NCI-H2107 treated with DMSO at 0.1 percent for 48 hours (cell line): Measurements from ENCODE around the gene STX8.

Experiments
- DNase-seq: peaks from one replicate; lab custom pipeline; 2025; ENCODE audit not compliant: unreplicated experiment; lab: John Stamatoyannopoulos, UW

Gene STX8

DNA sequence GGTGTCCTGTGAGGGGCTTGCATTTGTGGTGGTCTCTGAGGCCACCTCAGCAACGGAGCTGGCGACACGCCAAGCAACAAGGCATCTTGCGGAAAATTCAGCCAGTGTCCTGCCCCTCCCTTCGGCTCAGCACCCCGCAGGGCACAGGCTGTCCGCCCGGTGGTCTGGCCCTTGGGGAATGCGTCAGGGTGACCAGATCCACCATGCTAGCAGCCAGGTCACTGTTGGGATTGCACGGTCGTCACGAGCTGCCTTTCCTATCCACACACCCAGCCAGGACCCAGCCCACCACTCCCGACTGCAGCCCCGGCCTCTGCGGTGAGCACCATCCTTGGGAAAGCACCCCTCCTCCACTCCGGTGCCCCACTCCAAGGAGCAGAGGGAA lies 333.1 kb downstream of the STX8 start:
- DNase-seq = no peak

GRCh38 chr17:9241774-9242496 lies 333.7 kb downstream of the STX8 start:
- no peak for DNase-seq

DNA sequence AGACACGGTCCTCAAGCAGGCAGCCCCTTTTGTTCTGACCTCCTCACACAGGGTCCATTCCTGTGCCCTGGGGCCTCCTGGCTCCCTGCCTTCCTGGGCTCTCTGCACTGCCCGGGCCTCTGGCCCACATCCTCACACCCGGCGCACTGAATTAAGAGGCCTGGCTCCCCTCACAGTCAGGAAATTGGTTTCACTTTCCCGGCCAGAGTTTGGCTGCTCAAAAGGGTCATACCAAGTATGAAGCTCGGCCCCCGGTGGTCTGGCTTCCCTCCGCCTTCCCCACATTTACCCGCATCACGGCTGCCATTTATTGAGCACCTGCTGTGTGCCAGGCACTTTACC lies 334.3 kb downstream of the STX8 start:
- DNase-seq = no peak

GRCh38 chr17:9240659-9241370 lies 334.8 kb downstream of the STX8 start:
- DNase-seq = no peak

- DNase-seq = no peak
Observed at GRCh38 chr17:9239793-9240658, 335.6 kb downstream of the STX8 start.

GRCh38 chr17:9239246-9239792 lies 336.3 kb downstream of the STX8 start:
- DNase-seq = no peak

DNA sequence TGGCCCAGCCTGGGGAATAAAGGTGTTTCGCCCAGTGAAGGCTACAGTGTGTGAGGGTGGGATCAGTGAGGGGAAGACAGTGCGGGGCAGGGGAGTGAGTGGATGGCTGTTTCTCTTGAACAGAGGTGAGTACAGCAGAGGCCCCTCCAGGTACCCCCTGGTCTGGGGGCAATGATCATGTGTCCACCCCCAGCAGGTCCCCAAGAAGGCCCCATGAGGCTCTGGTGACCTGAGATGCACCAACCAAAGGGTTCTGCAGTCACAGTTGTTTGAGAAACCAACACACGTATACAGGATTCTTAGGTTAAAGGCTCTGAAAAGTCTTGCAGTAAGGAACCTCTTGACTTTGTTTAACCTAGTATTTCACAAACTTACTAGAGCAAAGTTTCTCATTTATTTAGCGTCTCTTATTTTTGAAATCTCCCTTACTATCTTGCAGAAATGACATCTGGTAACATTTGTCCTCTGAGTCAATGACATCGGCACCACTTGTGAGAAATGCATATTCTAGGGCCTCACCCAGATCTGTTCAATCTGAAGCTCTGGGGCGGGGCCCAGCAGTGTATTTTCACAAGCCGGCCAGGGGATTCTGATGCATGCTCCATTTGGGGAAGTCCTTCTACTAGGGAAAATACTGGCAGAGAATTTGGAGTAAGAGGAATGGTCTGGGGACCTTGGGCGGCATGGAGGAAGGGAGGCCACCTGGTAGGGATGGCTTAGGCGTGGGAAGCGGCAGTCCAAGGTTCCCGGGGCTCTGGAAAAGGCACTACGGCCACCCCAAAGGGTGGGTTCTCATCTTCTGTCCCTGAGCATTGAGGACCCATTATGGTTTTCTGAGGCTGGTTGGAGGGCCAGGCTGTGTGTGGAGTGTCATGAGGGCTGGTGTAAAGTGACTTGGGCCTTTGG lies 337.0 kb downstream of the STX8 start:
- no peak for DNase-seq

DNA sequence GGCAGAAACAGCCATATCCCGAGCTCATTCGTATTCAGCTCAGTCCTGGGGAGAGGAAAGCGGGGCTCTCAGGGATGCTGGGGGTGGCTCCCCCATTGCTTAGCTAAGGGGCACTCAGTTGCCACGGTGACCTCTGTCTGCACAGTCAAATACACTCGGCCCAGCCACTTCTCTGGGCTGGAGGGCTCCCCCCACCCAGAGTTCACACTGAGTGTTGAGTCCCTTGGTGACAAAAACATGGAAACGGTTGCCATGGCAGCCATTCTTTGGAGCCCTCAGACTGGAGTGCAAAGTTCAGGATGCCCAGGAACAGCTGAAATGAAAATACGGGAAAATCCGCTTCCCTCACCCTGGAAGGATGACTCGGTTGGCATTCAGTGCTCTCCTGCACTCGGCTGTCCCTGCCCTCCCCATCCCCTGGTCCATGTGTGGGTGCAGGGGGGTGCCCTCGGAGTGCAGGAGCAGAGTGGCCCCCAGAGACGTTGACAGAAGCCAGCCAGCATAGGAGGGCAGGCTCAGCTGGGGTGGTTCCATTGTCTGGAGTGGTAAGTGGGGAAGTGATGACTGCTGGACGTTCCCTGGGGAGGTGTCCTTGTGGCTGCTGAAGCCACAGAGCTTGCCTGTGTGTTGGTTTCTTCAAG lies 337.8 kb downstream of the STX8 start:
- no peak for DNase-seq

- DNase-seq = no peak
Observed at GRCh38 chr17:9237053-9237410, 338.6 kb downstream of the STX8 start.

DNA sequence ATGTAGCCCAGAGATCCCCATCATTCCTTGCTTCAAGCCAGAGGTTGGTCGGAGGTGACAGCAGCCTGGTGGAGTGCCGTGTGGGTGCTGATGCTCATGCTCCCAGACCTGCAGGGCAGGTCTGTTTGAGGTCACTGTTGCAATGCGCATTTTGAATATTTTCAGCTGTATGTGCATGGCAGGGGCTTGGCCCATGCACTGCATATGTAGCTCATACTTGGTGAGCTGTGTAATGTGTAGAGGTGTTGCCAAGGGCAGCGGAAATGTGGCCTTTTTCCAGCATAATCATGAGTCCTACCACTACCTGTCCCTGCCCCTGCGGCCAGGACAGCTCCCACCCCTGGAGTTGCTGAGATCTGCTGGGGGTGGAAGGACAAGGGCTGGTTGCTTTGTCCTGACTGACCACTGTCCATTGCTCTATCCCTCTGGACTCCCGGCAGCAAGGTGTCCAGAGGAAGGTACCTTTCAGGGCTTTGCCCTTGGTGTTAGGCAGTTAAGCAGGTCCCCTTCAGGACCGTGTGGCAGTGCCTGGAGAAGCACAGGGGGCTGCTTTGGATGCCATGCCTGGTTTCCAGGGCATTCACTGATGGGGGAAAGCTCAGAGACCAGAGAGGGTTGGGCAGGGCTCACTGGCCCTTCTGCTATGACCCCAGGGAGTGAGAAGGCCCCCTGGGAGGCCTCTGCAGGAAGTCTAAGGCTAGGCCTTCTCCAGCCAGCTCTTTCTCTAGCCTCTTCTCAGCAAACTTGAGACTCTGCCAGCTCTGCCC lies 339.2 kb downstream of the STX8 start:
- no peak for DNase-seq

GRCh38 chr17:9235346-9235745 lies 340.3 kb downstream of the STX8 start:
- DNase-seq = no peak

DNA sequence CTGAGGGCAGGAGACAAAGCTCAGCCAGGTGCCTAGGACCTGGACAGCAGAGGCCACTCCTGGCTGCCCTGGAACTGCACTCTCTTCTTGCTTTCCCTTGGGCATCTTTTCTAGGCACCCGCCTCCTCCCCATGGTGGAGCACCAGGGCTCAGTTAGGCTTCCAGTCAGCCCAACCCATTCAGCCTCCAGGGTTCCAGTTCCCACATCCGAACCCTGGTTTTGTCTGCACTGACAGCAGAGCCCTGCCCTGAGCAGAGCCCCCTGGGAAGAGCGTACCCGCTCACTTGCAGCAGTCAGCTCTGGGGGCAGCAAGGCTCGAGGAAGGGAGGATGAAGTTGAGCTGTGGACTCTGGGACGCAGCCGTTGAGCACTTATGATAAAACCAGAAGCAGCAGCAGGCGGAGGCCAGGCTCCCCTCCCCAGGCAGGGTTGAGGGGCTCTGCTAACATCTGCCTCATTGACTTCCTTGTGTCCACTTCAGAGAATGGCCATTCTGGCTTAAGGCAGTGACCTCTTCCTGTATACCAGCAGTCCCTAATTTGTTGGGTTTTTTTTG lies 341.2 kb downstream of the STX8 start:
- DNase-seq = no peak

DNA sequence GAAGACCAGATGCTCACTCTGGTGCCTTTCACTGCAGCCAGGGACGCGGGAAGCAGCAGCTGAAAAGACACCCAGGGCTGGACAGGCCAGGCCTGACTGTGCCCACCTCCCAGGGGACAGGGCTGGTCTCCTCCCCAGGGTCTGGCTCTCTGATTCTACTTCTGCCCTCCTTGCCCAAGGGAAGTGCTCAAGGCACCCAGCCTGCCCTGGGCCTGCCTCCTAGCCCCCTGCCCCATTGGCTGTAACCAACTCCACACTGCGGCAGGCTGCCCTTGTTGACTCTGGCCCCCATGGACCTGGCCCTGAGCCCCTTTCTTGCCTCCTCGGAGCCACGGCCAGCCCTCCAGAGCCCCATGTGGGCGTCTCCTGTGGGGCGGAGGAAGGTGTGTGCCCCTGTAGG lies 341.9 kb downstream of the STX8 start:
- no peak for DNase-seq

DNA sequence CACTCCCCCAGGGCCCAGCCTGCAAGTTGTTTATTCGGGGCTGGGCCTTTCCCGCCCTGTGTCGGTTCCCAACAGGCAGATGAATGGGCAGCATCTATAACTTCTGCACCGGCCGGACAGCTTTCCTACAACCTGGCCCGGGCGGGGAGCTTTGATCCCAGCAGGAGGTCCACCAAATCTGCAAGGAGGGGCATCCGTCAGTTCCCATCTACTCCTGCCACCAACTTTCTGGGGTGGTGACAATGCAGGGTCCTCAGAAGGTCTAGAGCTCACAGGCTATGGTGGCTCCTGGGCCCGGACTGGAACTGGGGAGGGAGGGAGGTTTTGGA lies 342.4 kb downstream of the STX8 start:
- no peak for DNase-seq

GRCh38 chr17:9232591-9233270 lies 342.9 kb downstream of the STX8 start:
- DNase-seq = no peak

- DNase-seq = no peak
Observed at GRCh38 chr17:9232155-9232475, 343.5 kb downstream of the STX8 start.

DNA sequence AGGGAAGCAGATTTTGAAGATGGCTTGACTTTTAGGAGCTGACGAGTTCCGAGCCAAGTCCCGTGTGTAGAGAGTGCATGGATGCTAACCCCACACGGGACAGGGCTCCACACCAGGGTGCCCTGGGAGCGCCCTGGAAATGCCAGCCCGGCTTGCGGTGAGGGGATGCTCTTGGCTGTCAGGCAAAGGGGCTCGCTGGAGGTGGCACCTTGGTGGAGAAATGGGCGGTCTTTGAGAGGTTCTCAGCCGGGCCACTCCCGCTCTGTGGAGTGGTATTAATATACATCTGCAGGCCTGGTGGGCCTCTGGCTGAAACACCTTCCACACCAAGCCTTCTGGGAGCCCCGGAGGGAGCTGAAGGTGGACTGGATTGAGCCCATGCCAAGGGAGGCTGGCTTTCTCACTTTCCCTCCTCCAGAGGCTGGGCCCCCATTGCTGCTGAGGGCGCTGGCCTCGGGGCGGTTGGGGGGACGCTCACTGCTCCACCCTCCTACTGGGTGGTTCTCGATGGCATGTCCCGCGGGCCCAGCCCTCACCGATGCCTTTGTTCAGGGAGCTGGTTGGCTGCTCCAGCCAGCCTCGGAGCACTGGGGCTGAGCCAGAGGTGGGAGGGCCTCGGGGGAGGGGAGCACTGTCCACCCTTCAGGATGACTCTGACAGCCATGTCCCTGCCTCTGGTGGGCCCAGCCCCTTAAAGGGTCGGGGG lies 344.0 kb downstream of the STX8 start:
- DNase-seq = no peak

- no peak for DNase-seq
Observed at GRCh38 chr17:9230861-9231260, 344.8 kb downstream of the STX8 start.
